IPS-18c (cell line): ENCODE measurements around the gene KLHL29.

Experiments
- H3K4me3 ChIP-seq: 2 replicates; pipeline ENCODE4 v1.7.0; 2013; ENCODE audit warnings: low read depth, mild to moderate bottlenecking, low read length, moderate library complexity; ENCODE audit not compliant: insufficient read depth
- H3K9me3 ChIP-seq: one replicate; pipeline ENCODE4 v1.6.1; 2013; ENCODE audit warnings: mild to moderate bottlenecking, low read length, moderate library complexity; ENCODE audit not compliant: control insufficient read depth, insufficient read depth

KLHL29 gene

GRCh38 chr2:23519334-23519651, 134.3 kb downstream of the KLHL29 start:
- H3K4me3 ChIP-seq, result no peak overlapping the region
- no peaks in the 10 kb centered on the region for H3K9me3 ChIP-seq

GRCh38 chr2:23520256-23520655, 135.3 kb downstream of the KLHL29 start:
- no peaks in the 10 kb centered on the region for H3K9me3 ChIP-seq

GRCh38 chr2:23521060-23521459, 136.1 kb downstream of the KLHL29 start:
- no peak overlapping the region for H3K4me3 ChIP-seq
- H3K9me3 ChIP-seq, result no peaks in the 10 kb centered on the region

More at GRCh38 chr2:23520256-23520655, 135.3 kb downstream of the KLHL29 start:
- H3K4me3 ChIP-seq, result no peak overlapping the region

- H3K9me3 ChIP-seq, result no peaks in the 10 kb centered on the region
- no peak overlapping the region for H3K4me3 ChIP-seq
Measured at GRCh38 chr2:23522726-23523372, 137.9 kb downstream of the KLHL29 start.

DNA sequence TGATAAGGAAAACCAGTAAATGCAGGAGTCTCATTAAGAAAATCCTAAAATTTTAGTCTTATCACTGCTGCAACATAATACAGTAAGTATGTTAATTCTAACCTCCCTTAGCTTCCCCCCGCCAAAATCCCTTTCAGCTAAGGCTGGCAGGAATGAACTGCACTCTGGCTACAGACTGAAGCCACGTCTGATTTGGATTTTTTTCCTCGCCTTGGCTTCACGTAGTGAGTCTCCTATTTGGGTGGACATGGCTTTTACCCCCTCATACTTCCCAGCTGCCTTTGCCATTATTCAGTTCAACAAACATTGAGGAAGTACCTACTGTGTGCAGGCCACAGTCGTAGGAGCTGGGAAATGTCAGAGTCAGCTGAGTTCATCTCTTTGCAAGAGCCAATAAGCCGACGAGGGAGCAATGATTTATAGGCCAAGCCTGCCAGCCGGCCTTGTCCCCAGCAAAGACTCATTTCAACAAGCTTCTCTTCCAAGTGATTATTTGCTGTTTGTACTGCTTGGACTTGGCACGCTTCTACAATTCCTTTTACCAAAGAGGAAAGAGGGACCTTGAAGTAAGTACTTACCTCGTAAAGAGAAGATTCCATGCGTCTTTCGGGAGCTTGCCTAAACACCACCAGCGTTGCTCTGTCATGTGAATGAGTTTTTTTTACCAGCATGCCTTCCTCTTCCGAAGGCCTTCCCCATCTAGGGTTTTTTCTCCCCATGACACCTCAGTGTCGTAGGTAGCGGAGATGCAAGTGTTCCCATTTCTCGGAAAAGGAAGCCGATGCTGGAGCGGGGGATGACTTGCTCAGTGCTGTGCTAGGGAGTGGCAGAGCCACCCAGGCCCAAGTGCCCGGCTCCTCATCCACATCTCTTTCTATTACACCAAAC, 138.6 kb downstream of the KLHL29 start:
- Histone ChIP-seq H3K4me3 (no peak overlapping the region), H3K9me3 (no peaks in the 10 kb centered on the region)

GRCh38 chr2:23524261-23524706, 139.3 kb downstream of the KLHL29 start:
- H3K9me3 ChIP-seq, result no peaks in the 10 kb centered on the region
- no peak overlapping the region for H3K4me3 ChIP-seq

GRCh38 chr2:23525137-23525765, 140.3 kb downstream of the KLHL29 start:
- no peaks in the 10 kb centered on the region for H3K9me3 ChIP-seq
- no peak overlapping the region for H3K4me3 ChIP-seq

DNA sequence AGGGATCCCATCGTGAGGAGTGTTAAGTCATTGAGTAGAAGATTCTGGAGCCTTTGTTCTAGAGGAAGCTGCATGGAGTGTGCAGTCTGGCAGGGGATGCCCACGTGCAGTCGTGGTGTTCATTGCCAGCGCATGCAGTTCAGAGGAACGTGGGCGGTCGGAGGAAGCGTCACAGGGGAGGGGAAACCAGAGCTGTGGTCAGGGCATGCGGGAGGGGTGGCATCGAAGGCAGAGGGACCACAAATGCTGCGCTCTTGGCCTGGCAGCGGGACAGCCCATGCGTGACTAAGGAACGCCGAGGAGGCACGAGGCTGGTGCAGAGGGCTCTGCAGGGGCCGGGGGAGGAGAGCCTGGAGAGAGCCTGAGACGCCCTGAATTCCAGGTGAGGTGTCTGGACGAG, 141.1 kb downstream of the KLHL29 start:
- Histone ChIP-seq H3K4me3 (no peak overlapping the region), H3K9me3 (no peaks in the 10 kb centered on the region)

DNA sequence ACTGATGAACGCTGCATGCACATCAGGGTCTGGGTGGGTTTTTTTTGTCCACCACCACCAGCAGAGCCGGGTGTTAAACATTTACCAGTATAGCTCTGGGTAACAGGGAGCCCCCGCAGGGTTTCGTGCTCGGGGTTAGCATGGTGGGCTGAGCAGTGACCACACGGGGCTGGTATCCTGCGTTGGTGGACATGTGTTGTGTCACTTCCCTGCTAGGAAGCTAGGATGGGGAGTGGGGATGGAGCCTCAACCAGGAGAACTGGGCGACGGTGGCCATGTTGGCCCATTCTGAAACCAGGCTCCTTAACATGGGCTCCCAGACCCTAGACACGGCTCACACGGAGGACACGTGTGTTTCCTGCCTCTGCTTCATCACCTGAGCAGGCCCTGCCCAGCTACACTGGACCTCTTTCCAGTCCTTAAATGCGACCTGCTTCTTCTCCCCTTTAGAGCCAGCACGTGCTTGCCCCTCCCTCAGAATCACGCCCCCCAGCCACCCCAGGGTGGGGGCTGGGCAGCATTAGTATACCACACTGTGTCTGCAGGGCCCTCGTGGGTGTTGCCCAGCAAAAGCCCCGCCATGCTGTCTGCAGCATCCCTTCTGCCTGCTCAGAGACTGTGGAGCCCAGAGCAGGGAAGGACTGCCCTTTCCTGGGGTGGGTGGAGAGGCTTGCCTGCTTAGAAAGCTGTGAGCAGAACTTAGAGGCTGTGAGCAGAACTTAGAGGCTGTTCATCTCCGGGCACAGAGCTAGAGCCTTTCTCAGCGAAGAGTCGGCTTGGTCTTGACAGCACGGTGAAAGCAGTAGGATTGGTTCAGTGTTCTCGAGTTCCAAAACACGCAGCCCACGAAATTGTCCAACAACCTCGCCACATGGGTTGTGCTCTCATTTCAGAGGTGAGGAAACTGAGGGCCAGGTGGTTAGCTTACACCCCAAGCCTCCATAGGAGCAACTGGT, 142.1 kb downstream of the KLHL29 start:
- Histone ChIP-seq H3K4me3 (no peak overlapping the region), H3K9me3 (no peaks in the 10 kb centered on the region)

DNA sequence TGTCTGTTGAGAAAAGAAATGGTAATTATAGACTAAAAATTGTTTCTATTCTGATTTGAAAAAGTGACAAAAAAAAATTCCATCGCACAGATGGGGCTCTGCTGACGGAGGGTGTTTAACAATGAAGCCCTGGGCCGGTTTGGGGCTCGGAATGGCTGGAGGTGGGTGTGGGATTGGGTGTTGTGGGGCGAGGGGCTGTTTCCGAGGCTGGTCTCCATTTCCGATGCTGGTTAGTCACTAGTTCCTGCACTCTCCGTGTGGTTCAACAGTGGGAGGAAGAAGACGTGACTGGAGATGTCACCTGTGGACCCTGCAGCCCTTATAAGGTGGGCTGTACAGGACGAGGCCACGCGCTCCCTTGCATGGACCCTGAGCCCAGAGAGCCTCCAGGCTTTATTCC, 143.2 kb downstream of the KLHL29 start:
- no peaks in the 10 kb centered on the region for H3K9me3 ChIP-seq
- H3K4me3 ChIP-seq, result no peak overlapping the region

DNA sequence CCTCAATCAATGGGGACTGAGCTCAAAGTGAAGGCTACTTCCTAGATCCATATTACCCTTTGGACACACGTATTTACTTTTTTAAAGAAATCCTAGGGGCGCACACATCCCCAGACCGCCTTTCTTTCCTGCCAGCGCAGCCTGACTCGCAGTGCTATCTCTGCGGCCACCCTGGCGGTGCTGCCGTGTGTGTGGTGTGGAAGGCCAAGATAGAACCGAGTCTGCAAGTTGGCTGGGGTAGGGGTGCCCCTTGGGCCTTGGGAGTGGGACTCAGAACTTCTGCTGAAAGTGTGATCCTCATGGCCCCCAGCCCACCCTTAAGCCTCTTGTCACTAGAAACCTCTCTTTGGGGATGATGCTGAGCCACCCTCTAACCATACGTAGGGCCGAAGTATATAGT, 143.7 kb downstream of the KLHL29 start:
- no peaks in the 10 kb centered on the region for H3K9me3 ChIP-seq
- H3K4me3 ChIP-seq, result no peak overlapping the region

DNA sequence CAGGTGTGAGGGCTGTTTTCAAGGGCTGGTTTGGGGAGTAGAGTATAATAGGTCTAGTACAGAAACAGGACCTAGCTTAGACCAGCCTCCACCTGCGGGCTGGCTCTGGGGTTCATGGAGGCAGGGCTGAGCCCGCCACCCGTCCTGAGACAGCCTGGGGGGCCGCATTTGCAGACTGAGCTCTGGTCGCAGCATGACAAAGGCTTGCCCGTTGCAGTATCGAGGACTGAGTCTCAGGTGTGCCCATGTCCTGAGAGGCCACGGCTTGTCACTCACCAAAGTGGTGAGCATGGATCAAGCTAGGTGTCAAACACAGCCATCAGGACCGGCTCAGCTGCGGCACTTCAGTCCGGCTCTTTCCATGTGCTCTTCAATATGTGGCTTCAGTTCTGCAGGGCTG, 144.7 kb downstream of the KLHL29 start:
- no peaks in the 10 kb centered on the region for H3K9me3 ChIP-seq
- no peak overlapping the region for H3K4me3 ChIP-seq

DNA sequence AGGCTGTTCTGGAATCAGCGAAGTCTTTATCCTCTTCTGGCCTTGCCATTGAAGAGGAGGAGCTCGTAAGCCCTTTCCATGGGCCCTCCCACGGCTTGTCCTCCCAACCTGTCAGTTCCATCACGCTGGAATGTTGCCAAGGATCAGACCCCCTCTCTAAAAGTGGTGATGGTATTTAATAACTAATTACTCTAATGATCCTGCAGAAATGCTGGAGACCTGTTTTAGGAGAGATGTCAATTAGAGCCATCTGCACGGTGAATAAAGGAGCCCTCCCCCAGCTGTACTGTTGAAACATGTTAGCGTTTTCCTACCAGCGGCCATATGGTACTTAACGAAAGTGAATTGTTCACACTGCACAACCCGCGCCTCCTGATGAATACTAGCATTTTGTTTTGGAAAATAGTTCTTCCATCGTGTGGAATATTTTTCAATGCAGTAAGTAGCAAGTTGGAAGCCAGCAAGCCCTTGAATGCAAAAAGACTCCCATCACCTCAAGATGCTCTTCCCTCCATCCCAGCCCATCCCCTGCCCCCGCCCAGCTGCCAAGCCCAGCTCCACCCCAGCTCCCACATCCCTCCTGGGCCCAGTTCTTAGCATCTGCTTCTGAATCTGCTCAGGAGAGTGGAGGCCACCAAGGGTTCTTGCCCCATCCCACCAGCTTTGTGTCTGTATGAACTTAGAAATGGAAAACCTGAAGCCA, 145.4 kb downstream of the KLHL29 start:
- no peaks in the 10 kb centered on the region for H3K9me3 ChIP-seq

DNA sequence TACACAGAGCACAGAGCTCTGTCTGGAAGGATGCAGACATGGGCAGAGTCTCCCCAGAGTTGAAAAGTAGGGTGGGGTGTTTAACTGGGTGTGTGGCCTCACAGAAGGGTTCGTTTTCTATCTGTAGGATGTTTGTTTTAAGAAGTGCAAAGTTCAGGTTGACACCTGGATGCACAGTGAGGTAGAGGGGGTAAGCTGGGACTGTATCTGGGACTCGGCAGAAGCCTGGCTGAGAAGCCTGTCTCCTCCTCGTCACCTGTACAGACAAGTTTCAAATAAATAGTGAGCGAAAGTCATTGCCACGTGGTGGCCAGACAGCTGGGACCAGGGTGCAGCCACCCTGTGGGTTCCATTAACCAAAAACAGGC, 145.9 kb downstream of the KLHL29 start:
- no peaks in the 10 kb centered on the region for H3K9me3 ChIP-seq
- no peak overlapping the region for H3K4me3 ChIP-seq

More for the DNA sequence above, 145.4 kb downstream of the KLHL29 start:
- H3K4me3 ChIP-seq, result no peak overlapping the region

GRCh38 chr2:23531280-23531679, 146.3 kb downstream of the KLHL29 start:
- Histone ChIP-seq H3K9me3 (no peaks in the 10 kb centered on the region), H3K4me3 (no peak overlapping the region)

DNA sequence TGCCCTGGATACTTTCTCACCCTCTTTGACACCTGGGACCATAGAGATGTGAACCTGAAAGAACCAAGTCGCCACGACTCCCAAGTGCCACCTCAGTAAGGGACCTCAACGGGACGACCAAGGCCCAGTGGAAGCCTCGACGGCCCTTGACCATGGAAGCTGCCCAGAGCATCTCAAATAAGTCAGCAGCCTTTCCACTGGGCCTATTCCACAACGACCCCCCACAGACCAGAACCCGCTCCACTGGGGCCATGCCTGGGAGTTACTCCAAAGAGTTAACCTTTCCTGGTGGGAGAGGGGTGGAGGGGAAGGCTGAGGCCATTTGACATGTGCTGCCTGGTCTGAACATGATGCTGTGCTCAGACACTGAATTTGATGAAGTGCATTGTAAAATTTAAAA, 146.9 kb downstream of the KLHL29 start:
- no peak overlapping the region for H3K4me3 ChIP-seq
- H3K9me3 ChIP-seq, result no peaks in the 10 kb centered on the region
